HEK293 (cell line): ENCODE measurements around the gene SERPINB3.
A peak's percentile ranks its signal among the peaks of the same experiment; 100 is the strongest.

Experiments used
- CTCF ChIA-PET: fragments of 350-600 bp; formaldehyde crosslinking; extraction: SDS; loops from one replicate; lab custom pipeline; 2021; ENCODE audit warnings: antibody characterized with exemption; lab: Yijun Ruan, JAX
- POLR2A ChIA-PET: fragments of 300-600 bp; formaldehyde crosslinking; extraction: SDS; loops from one replicate; lab custom pipeline; 2020; ENCODE audit warnings: antibody characterized with exemption, inconsistent platforms; lab: Yijun Ruan, JAX
- H3K27ac ChIP-seq: fragments of 200-500 bp; sonication (Bioruptor generic); 2 replicates; pipeline ENCODE4 v1.5.1; 2014; ENCODE audit warnings: low read depth, low read length, control low read depth, inconsistent platforms; ENCODE audit errors: extremely low read depth
- H3K36me3 ChIP-seq, 2 experiments: fragments of 200-500 bp in 1 of 2; sonication (Bioruptor generic) in 1 of 2; 1 replicate in 1 of 2; 2 replicates in 1 of 2; pipeline ENCODE4 v1.5.1; 2014 to 2017; ENCODE audit warnings: inconsistent platforms in 2 of 2, low read length in 2 of 2; ENCODE audit not compliant: control insufficient read depth in 2 of 2, insufficient read depth in 1 of 2
- H3K4me1 ChIP-seq: fragments of 200-500 bp; sonication (Bioruptor generic); 2 replicates; pipeline ENCODE4 v1.5.1; 2014; ENCODE audit warnings: mild to moderate bottlenecking, low read length, inconsistent platforms; ENCODE audit not compliant: control insufficient read depth, insufficient read depth
- H3K4me3 ChIP-seq: 2 replicates; pipeline ENCODE4 v1.5.1; 2011; ENCODE audit warnings: low read depth, mild to moderate bottlenecking, control low read depth, low read length, moderate library complexity
- H3K9me3 ChIP-seq: fragments of 200-500 bp; sonication (Bioruptor generic); 2 replicates; pipeline ENCODE4 v1.5.1; 2014; ENCODE audit warnings: low read depth, low read length, inconsistent platforms; ENCODE audit not compliant: control insufficient read depth, insufficient read depth
- HOXA7 ChIP-seq: sonication (generic); formaldehyde crosslinking; IDR thresholded peaks from 2 replicates; pipeline ENCODE4 v1.8.1; 2022; ENCODE audit warnings: missing genetic modification reagents, borderline replicate concordance
- REPIN1 ChIP-seq: fragments of 450-650 bp; formaldehyde crosslinking; IDR thresholded peaks from 2 replicates; pipeline ENCODE4 v1.5.1; 2017; ENCODE audit warnings: missing biosample characterization, missing genetic modification characterization, low read depth
- SALL2 ChIP-seq: fragments of 450-650 bp; formaldehyde crosslinking; IDR thresholded peaks from 2 replicates; pipeline ENCODE4 v1.5.0; 2017; ENCODE audit warnings: missing biosample characterization, mild to moderate bottlenecking, missing genetic modification characterization, borderline replicate concordance
- SETDB1 ChIP-seq: IDR thresholded peaks from one replicate; pipeline ENCODE4 v1.6.1; 2017; ENCODE audit warnings: mild to moderate bottlenecking, low read length, moderate library complexity, mixed read lengths; ENCODE audit not compliant: insufficient read length
- TCF7L2 ChIP-seq: IDR thresholded peaks from 2 replicates; pipeline ENCODE4 v1.6.1; 2011; ENCODE audit warnings: low read depth, mild to moderate bottlenecking, inconsistent platforms, low read length, moderate library complexity, borderline replicate concordance
- TRIM28 ChIP-seq: IDR thresholded peaks from 2 replicates; pipeline ENCODE4 v1.6.1; 2011; ENCODE audit warnings: low read length, control low read depth, borderline replicate concordance
- ZBTB1 ChIP-seq: fragments of 450-650 bp; formaldehyde crosslinking; IDR thresholded peaks from 2 replicates; pipeline ENCODE4 v1.5.1; 2016; ENCODE audit warnings: missing biosample characterization, missing genetic modification characterization
- ZBTB7A ChIP-seq: fragments of 450-650 bp; formaldehyde crosslinking; IDR thresholded peaks from 2 replicates; pipeline ENCODE4 v1.5.1; 2016; ENCODE audit warnings: low read depth, missing biosample characterization, missing genetic modification characterization
- ZNF112 ChIP-seq: fragments of 450-650 bp; formaldehyde crosslinking; IDR thresholded peaks from 2 replicates; pipeline ENCODE4 v1.5.0; 2017; ENCODE audit warnings: missing biosample characterization, missing genetic modification characterization
- ZNF157 ChIP-seq: fragments of 450-650 bp; formaldehyde crosslinking; IDR thresholded peaks from 2 replicates; pipeline ENCODE4 v1.5.1; 2016; ENCODE audit warnings: missing biosample characterization, missing genetic modification characterization
- ZNF184 ChIP-seq: fragments of 450-650 bp; IDR thresholded peaks from 2 replicates; pipeline ENCODE4 v1.5.1; 2018; ENCODE audit warnings: missing biosample characterization, mild to moderate bottlenecking, missing genetic modification characterization
- ZNF202 ChIP-seq: fragments of 450-650 bp; formaldehyde crosslinking; IDR thresholded peaks from 2 replicates; pipeline ENCODE4 v1.5.1; 2016; ENCODE audit warnings: missing biosample characterization, missing genetic modification characterization, borderline replicate concordance
- ZNF354C ChIP-seq: fragments of 450-650 bp; formaldehyde crosslinking; IDR thresholded peaks from 2 replicates; pipeline ENCODE4 v1.5.1; 2016; ENCODE audit warnings: missing biosample characterization, missing genetic modification characterization, low read depth, borderline replicate concordance
- ZNF416 ChIP-seq: fragments of 450-650 bp; formaldehyde crosslinking; IDR thresholded peaks from 2 replicates; pipeline ENCODE4 v1.5.1; 2016; ENCODE audit warnings: missing biosample characterization, missing genetic modification characterization
- ZNF521 ChIP-seq: fragments of 450-650 bp; formaldehyde crosslinking; IDR thresholded peaks from 2 replicates; pipeline ENCODE4 v1.5.1; 2017; ENCODE audit warnings: missing biosample characterization, mild to moderate bottlenecking, missing genetic modification characterization
- ZNF548 ChIP-seq: fragments of 450-650 bp; formaldehyde crosslinking; IDR thresholded peaks from 2 replicates; pipeline ENCODE4 v1.5.1; 2016; ENCODE audit warnings: missing biosample characterization, missing genetic modification characterization
- ZNF585B ChIP-seq: fragments of 450-650 bp; formaldehyde crosslinking; IDR thresholded peaks from 2 replicates; pipeline ENCODE4 v1.5.1; 2016; ENCODE audit warnings: missing biosample characterization, missing genetic modification characterization
- ZNF621 ChIP-seq: fragments of 450-650 bp; formaldehyde crosslinking; IDR thresholded peaks from 2 replicates; pipeline ENCODE4 v1.5.1; 2017; ENCODE audit warnings: missing biosample characterization, missing genetic modification characterization
- ZNF623 ChIP-seq: fragments of 450-650 bp; formaldehyde crosslinking; IDR thresholded peaks from 2 replicates; pipeline ENCODE4 v1.5.1; 2016; ENCODE audit warnings: missing biosample characterization, missing genetic modification characterization
- ZNF624 ChIP-seq: fragments of 450-650 bp; formaldehyde crosslinking; IDR thresholded peaks from 2 replicates; pipeline ENCODE4 v1.5.1; 2017; ENCODE audit warnings: missing biosample characterization, missing genetic modification characterization
- ZNF677 ChIP-seq: fragments of 450-650 bp; IDR thresholded peaks from 2 replicates; pipeline ENCODE4 v1.5.0; 2018; ENCODE audit warnings: missing biosample characterization, mild to moderate bottlenecking, missing genetic modification characterization, moderate library complexity
- ZSCAN23 ChIP-seq: fragments of 450-650 bp; formaldehyde crosslinking; IDR thresholded peaks from 2 replicates; pipeline ENCODE4 v1.5.1; 2016; ENCODE audit warnings: missing biosample characterization, missing genetic modification characterization
- TF ChIP-seq, protein P1 (sequence below): sonication (generic); formaldehyde crosslinking; IDR thresholded peaks from 2 replicates; pipeline ENCODE4 v1.8.1; 2022; ENCODE audit warnings: mild to moderate bottlenecking, moderate library complexity, missing genetic modification reagents
- TF ChIP-seq, protein P2 (sequence below): fragments of 450-650 bp; IDR thresholded peaks from 2 replicates; pipeline ENCODE4 v1.5.1; 2018; ENCODE audit warnings: missing biosample characterization, missing genetic modification characterization
- TF ChIP-seq, protein P3 (sequence below): fragments of 450-650 bp; formaldehyde crosslinking; IDR thresholded peaks from 2 replicates; pipeline ENCODE4 v1.5.1; 2016; ENCODE audit warnings: missing biosample characterization, missing genetic modification characterization, low read depth

The SERPINB3 gene

DNA sequence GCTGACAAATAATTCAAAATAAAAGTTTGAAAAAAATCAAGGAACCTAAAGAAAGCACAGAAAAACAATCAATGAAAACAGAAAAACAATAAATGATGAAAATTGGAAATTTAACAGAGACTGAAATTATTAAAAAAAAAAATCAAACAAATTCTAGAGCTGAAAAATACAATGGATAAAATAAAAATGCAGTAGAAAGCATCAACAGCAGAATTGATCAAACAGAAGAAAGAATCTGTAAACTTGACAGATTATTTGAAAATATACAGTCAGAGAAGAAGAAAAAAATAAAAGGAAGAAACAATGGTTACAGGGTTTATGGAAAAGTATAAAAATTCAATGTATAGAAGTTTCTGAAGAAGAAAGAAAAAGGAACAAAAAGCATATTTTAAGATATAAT, 33.9 kb downstream of the SERPINB3 start:
- TF ChIP-seq ZNF112 (tag by site-specific recombination) = no peak
- TF ChIP-seq SETDB1 = peak; percentile 54
- TF ChIP-seq, protein P1, sequence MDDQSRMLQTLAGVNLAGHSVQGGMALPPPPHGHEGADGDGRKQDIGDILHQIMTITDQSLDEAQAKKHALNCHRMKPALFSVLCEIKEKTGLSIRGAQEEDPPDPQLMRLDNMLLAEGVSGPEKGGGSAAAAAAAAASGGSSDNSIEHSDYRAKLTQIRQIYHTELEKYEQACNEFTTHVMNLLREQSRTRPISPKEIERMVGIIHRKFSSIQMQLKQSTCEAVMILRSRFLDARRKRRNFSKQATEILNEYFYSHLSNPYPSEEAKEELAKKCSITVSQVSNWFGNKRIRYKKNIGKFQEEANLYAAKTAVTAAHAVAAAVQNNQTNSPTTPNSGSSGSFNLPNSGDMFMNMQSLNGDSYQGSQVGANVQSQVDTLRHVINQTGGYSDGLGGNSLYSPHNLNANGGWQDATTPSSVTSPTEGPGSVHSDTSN = no peak
- no peak for TF ChIP-seq ZSCAN23 (tag by site-specific recombination)
- TF ChIP-seq ZNF623 (tag by site-specific recombination) = no peak
- no peak for TF ChIP-seq TRIM28
- no peaks in the 10 kb centered on the region for H3K4me1 ChIP-seq
- H3K36me3 ChIP-seq = no peaks in the 10 kb centered on the region
- no peak overlapping the region for H3K27ac ChIP-seq
- H3K9me3 ChIP-seq = no peaks in the 10 kb centered on the region; the same call in 1 of the 2 replicates
- ChIA-PET CTCF (no interaction called here), POLR2A (no interaction called here)
- H3K4me3 ChIP-seq = no peak overlapping the region

DNA sequence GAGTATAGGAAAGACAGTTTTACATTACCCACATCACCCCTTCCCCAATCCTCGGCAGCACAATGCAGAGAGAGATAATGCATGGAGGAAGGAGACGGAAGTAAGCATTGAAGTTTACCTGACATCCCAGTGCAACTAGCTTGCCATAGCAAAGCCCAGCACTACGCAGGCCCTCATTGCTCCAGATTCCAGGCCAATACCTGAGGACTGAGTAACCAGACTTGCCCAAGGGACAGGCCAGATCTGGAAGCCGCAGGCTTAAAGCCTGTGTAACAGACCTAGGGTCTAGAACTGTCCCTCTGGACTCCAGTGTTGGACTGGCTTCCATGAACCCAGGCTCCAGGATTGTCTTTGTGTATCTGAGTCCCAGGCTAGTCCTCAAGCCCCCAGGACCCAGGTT, 35.3 kb downstream of the SERPINB3 start:
- no peak for TF ChIP-seq ZNF202 (tag by site-specific recombination)
- TF ChIP-seq ZNF354C (tag by site-specific recombination) = no peak
- TF ChIP-seq, protein P2, sequence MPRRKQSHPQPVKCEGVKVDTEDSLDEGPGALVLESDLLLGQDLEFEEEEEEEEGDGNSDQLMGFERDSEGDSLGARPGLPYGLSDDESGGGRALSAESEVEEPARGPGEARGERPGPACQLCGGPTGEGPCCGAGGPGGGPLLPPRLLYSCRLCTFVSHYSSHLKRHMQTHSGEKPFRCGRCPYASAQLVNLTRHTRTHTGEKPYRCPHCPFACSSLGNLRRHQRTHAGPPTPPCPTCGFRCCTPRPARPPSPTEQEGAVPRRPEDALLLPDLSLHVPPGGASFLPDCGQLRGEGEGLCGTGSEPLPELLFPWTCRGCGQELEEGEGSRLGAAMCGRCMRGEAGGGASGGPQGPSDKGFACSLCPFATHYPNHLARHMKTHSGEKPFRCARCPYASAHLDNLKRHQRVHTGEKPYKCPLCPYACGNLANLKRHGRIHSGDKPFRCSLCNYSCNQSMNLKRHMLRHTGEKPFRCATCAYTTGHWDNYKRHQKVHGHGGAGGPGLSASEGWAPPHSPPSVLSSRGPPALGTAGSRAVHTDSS (tag by site-specific recombination) = no peak
- no peak for TF ChIP-seq ZNF677
- TF ChIP-seq HOXA7 (CRISPR knock-in tag) = no peak
- no peak for TF ChIP-seq REPIN1
- TF ChIP-seq ZNF521 (tag by site-specific recombination) = no peak
- no peak for TF ChIP-seq TCF7L2
- TF ChIP-seq ZNF416 (tag by site-specific recombination) = no peak
- TF ChIP-seq SALL2 = no peak
- no peak for TF ChIP-seq ZNF184 (tag by site-specific recombination)
- no peak overlapping the region for H3K4me3 ChIP-seq
- H3K4me1 ChIP-seq = no peaks in the 10 kb centered on the region
- H3K36me3 ChIP-seq = no peaks in the 10 kb centered on the region
- no peak overlapping the region for H3K27ac ChIP-seq
- CTCF ChIA-PET = no interaction called here
- no peaks in the 10 kb centered on the region; the same call in 1 of the 2 replicates for H3K9me3 ChIP-seq
- POLR2A ChIA-PET = no interaction called here

DNA sequence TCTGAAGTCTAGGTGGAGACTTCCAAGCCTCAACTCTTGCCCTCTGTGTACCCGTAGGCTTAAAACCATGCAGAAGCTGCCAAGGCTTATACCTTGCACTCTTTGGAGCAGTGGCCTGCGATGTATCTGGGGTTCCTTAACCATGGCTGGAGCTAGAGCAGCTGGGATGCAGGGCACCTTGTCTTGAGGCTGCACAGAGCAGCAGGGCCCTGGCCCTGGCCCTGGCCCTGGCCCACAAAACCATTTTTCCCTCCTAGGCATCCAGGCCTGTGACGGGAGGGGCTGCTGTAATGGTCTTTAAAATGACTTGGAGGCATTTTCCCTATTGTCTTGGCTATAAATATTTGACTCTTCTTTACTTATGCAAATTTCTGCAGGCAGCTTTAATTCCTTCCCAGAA, 36.8 kb downstream of the SERPINB3 start:
- no peak for TF ChIP-seq ZNF548 (tag by site-specific recombination)
- TF ChIP-seq ZNF621 (tag by site-specific recombination) = no peak
- peak; percentile 74 for TF ChIP-seq ZNF585B (tag by site-specific recombination)
- no peak for TF ChIP-seq ZBTB7A (tag by site-specific recombination)
- no peak for TF ChIP-seq ZBTB1
- TF ChIP-seq, protein P3, sequence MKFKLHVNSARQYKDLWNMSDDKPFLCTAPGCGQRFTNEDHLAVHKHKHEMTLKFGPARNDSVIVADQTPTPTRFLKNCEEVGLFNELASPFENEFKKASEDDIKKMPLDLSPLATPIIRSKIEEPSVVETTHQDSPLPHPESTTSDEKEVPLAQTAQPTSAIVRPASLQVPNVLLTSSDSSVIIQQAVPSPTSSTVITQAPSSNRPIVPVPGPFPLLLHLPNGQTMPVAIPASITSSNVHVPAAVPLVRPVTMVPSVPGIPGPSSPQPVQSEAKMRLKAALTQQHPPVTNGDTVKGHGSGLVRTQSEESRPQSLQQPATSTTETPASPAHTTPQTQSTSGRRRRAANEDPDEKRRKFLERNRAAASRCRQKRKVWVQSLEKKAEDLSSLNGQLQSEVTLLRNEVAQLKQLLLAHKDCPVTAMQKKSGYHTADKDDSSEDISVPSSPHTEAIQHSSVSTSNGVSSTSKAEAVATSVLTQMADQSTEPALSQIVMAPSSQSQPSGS = no peak
- TF ChIP-seq ZNF624 = no peak
- no peak for TF ChIP-seq ZNF157 (tag by site-specific recombination)
- H3K36me3 ChIP-seq = no peaks in the 10 kb centered on the region
- H3K4me3 ChIP-seq = no peak overlapping the region
- H3K4me1 ChIP-seq = no peaks in the 10 kb centered on the region
- H3K9me3 ChIP-seq = no peaks in the 10 kb centered on the region; the same call in 1 of the 2 replicates
- H3K27ac ChIP-seq = no peak overlapping the region
- ChIA-PET POLR2A (no interaction called here), CTCF (no interaction called here)
